Subcutaneous adipose tissue (tissue), 4 donors: ENCODE results near the gene POLR2A. TPM values are rescaled to one million over a fixed set of nuclear protein-coding genes. Genes with fewer than 3 reads are reported as not detected.

Experiments used
- CTCF ChIP-seq: fragments of 450-650 bp; IDR thresholded peaks from one replicate; pipeline ENCODE4 v1.5.1; 2016; ENCODE audit warnings: low read depth, mild to moderate bottlenecking, control low read depth, antibody characterized with exemption, moderate library complexity
- total RNA-seq, 4 donors: library from RNA; depleted of rRNA; stranded (reverse); fragments of >200 nt; gene quantifications; one replicate each; pipeline ENCODE4 v1.1.0, GENCODE V29; 2016

The POLR2A gene
- total RNA-seq, 4 donors from 2014 or later: 31.1 to 123 (median 58.5) TPM

GRCh38 chr17:7497636-7498035, 13.5 kb downstream of the POLR2A start:
- TF ChIP-seq CTCF: no peak

- TF ChIP-seq CTCF: no peak
Observed at GRCh38 chr17:7499161-7499560, 15.0 kb downstream of the POLR2A start.

GRCh38 chr17:7501729-7502128, 17.6 kb downstream of the POLR2A start:
- TF ChIP-seq CTCF: no peak

GRCh38 chr17:7502171-7502847, 18.1 kb downstream of the POLR2A start:
- TF ChIP-seq CTCF: no peak

GRCh38 chr17:7502987-7503386, 18.8 kb downstream of the POLR2A start:
- no peak for TF ChIP-seq CTCF

GRCh38 chr17:7503521-7503920, 19.4 kb downstream of the POLR2A start:
- no peak for TF ChIP-seq CTCF

GRCh38 chr17:7508145-7508544, 24.0 kb downstream of the POLR2A start:
- TF ChIP-seq CTCF: no peak
